K562 (cell line): Measurements from ENCODE around the gene KCNK1. TPM values are rescaled to one million over a fixed set of nuclear protein-coding genes. Genes with fewer than 3 reads are reported as not detected.

Experiments
- ATAC-seq: fragments of 200-7000 bp; cut with Tn5 transposase; 3 replicates; pipeline ENCODE4 v1.9.1; 2020; ENCODE audit warnings: moderate library complexity
- BruUV-seq: library from RNA; stranded (reverse); fragments of 400-500 nt; replicated peaks from 2 replicates; lab custom pipeline; 2021; lab: Mats Ljungman, UMichigan
- CTCF ChIA-PET: fragments of 300-600 bp; formaldehyde crosslinking; extraction: SDS; loops from one replicate; lab custom pipeline; 2021; ENCODE audit warnings: low intra/inter-chr PET ratio; lab: Yijun Ruan, JAX
- POLR2A ChIA-PET: fragments of 300-600, 350-650 bp; sonication (Branson Sonifier 250); formaldehyde crosslinking; extraction: SDS; loops from one replicate; lab custom pipeline; 2021; ENCODE audit warnings: antibody characterized with exemption, inconsistent platforms; lab: Yijun Ruan, JAX
- DNase-seq, 4 experiments: peaks; one replicate each; pipeline versions ENCODE4 v3.0.0 to v3.0.0-alpha.2; 2011 to 2018; ENCODE audit warnings: low spot score in 3 of 4, mixed read lengths in 3 of 4; ENCODE audit errors: extremely low read depth in 1 of 4
- FAIRE-seq: peaks from 2 replicates; lab custom pipeline; 2011; peaks lifted over from hg19 to GRCh38; lab: Jason Lieb, UNC
- H2AFZ ChIP-seq: 2 replicates; pipeline ENCODE4 v1.6.0; 2011; ENCODE audit warnings: low read depth, low read length, control low read depth, inconsistent platforms
- H3K27ac ChIP-seq: fragments of 200-600 bp; 3 replicates; pipeline ENCODE4 v1.8.0; 2011; ENCODE audit warnings: low read depth, mild to moderate bottlenecking, control low read depth, inconsistent platforms, low read length, moderate library complexity, mixed read lengths; ENCODE audit errors: extremely low read depth
- H3K27me3 ChIP-seq, 2 experiments: fragments of 300-600 bp in 1 of 2; 2 replicates in 1 of 2; 3 replicates in 1 of 2; pipeline versions ENCODE4 v1.6.0 to v1.8.0; 2011; ENCODE audit warnings: inconsistent platforms in 2 of 2, low read length in 2 of 2, mild to moderate bottlenecking in 1 of 2, mixed read lengths in 1 of 2, moderate library complexity in 1 of 2; ENCODE audit not compliant: control insufficient read depth in 2 of 2, insufficient read depth in 2 of 2
- H3K36me3 ChIP-seq: fragments of 300-600 bp; 3 replicates; pipeline ENCODE4 v1.8.0; 2011; ENCODE audit warnings: mild to moderate bottlenecking, low read length, inconsistent platforms; ENCODE audit not compliant: control insufficient read depth, insufficient read depth
- H3K4me1 ChIP-seq, 2 experiments: fragments of 200-600 bp in 1 of 2; replicated peaks in 1 of 2; 2 replicates in 1 of 2; 3 replicates in 1 of 2; pipeline versions ENCODE4 v1.5.1 to v1.8.0; 2011; ENCODE audit warnings: inconsistent platforms in 2 of 2, low read length in 2 of 2, mild to moderate bottlenecking in 1 of 2, mixed read lengths in 1 of 2, moderate library complexity in 1 of 2; ENCODE audit not compliant: control insufficient read depth in 2 of 2, insufficient read depth in 2 of 2
- H3K4me2 ChIP-seq: 2 replicates; pipeline ENCODE4 v1.6.1; 2011; ENCODE audit warnings: low read length, control low read depth, inconsistent platforms, mixed read lengths; ENCODE audit not compliant: insufficient read depth
- H3K4me3 ChIP-seq: fragments of 200-600 bp; sonication (generic), shearing (Covaris generic); 2 replicates; pipeline ENCODE4 v1.5.1; 2016; ENCODE audit warnings: control low read depth, inconsistent platforms
- H3K79me2 ChIP-seq: fragments of 200-600 bp; 3 replicates; pipeline ENCODE4 v1.8.0; 2011; ENCODE audit warnings: low read length, inconsistent platforms; ENCODE audit not compliant: control insufficient read depth, insufficient read depth
- H3K9ac ChIP-seq, 2 experiments: 2 replicates each; pipeline versions ENCODE4 v1.6.0 to v1.6.1; 2011; ENCODE audit warnings: low read depth in 2 of 2, low read length in 2 of 2, control low read depth in 1 of 2, inconsistent platforms in 1 of 2, mild to moderate bottlenecking in 1 of 2, mixed read lengths in 1 of 2; ENCODE audit not compliant: insufficient read depth in 1 of 2
- H3K9me1 ChIP-seq: one replicate; pipeline ENCODE4 v1.6.0; 2011; ENCODE audit warnings: inconsistent platforms, mild to moderate bottlenecking, low read length, moderate library complexity; ENCODE audit not compliant: control insufficient read depth, insufficient read depth
- H3K9me3 ChIP-seq: replicated peaks from 2 replicates; pipeline ENCODE4 v1.5.1; 2011; ENCODE audit warnings: low read depth, low read length, inconsistent platforms; ENCODE audit not compliant: control insufficient read depth, insufficient read depth
- H4K20me1 ChIP-seq: replicated peaks from 2 replicates; pipeline ENCODE4 v1.6.1; 2011; ENCODE audit warnings: low read length, inconsistent platforms, mixed read lengths; ENCODE audit not compliant: control insufficient read depth, insufficient read depth
- CC2D1A ChIP-seq: fragments of 450-650 bp; IDR thresholded peaks from 2 replicates; pipeline ENCODE4 v1.6.1; 2017; ENCODE audit warnings: mild to moderate bottlenecking
- CHAMP1 ChIP-seq: fragments of 450-650 bp; IDR thresholded peaks from 2 replicates; pipeline ENCODE4 v1.6.1; 2016; ENCODE audit warnings: mild to moderate bottlenecking
- CHD4 ChIP-seq: fragments of 200-600 bp; sonication (generic); IDR thresholded peaks from 3 replicates; pipeline ENCODE4 v1.6.1; 2012; ENCODE audit warnings: low read depth, mild to moderate bottlenecking, mixed read lengths, low read length, inconsistent platforms; ENCODE audit not compliant: insufficient read depth, insufficient replicate concordance, poor library complexity, severe bottlenecking
- ELF4 ChIP-seq: fragments of 450-650 bp; formaldehyde crosslinking; IDR thresholded peaks from 2 replicates; pipeline ENCODE4 v1.4.0; 2022; ENCODE audit warnings: missing genetic modification characterization
- FOXM1 ChIP-seq, 2 experiments: fragments of 450-650 bp in 1 of 2; sonication (generic) in 1 of 2; formaldehyde crosslinking in 1 of 2; IDR thresholded peaks; 2 replicates each; pipeline versions ENCODE4 v1.6.1 to v1.9.0; 2017 to 2022; ENCODE audit warnings: low read depth in 2 of 2, mild to moderate bottlenecking in 2 of 2, missing genetic modification reagents in 1 of 2, moderate library complexity in 1 of 2
- GMEB1 ChIP-seq: fragments of 250-450 bp; sonication (Bioruptor Pico); IDR thresholded peaks from 2 replicates; pipeline ENCODE4 v1.4.0; 2020; ENCODE audit warnings: mild to moderate bottlenecking
- HDAC2 ChIP-seq: fragments of 450-650 bp; IDR thresholded peaks from 2 replicates; pipeline ENCODE4 v1.6.1; 2016; ENCODE audit warnings: mild to moderate bottlenecking
- KDM4B ChIP-seq, 2 experiments: fragments of 450-650 bp in 1 of 2; sonication (generic) in 1 of 2; IDR thresholded peaks; 2 replicates each; pipeline ENCODE4 v1.6.1; 2016 to 2017; ENCODE audit warnings: borderline replicate concordance in 2 of 2, antibody characterized with exemption in 1 of 2, low read depth in 1 of 2, mild to moderate bottlenecking in 1 of 2
- SP1 ChIP-seq: sonication (generic); formaldehyde crosslinking; IDR thresholded peaks from 2 replicates; pipeline ENCODE4 v1.8.1; 2022; ENCODE audit warnings: mild to moderate bottlenecking, missing genetic modification reagents
- STAT5A ChIP-seq: IDR thresholded peaks from 2 replicates; pipeline ENCODE4 v1.6.1; 2012; ENCODE audit warnings: low read length, inconsistent platforms, borderline replicate concordance
- ZKSCAN8 ChIP-seq: fragments of 200-800 bp; sonication (Bioruptor generic); IDR thresholded peaks from 2 replicates; pipeline ENCODE4 v1.6.1; 2016; ENCODE audit warnings: missing genetic modification characterization, missing compliant biosample characterization
- ZNF24 ChIP-seq: fragments of 450-650 bp; IDR thresholded peaks from 2 replicates; pipeline ENCODE4 v1.6.1; 2016
- WGBS: fragments of 100-300 bp; shearing (Covaris generic); methylation state at CpG from one replicate; pipeline ENCODE4 v1.1.6; 2016; ENCODE audit warnings: low coverage, mixed read lengths; ENCODE audit not compliant: insufficient coverage; ENCODE audit errors: missing lambda C conversion rate; 5-methylcytosine and 5-hydroxymethylcytosine counted together
- in situ Hi-C: fragments of 300-500 bp; cut with MboI; formaldehyde crosslinking; loops from 4 replicates; pipeline ENCODE4 v1.15.0; 2018; ENCODE audit warnings: inconsistent platforms, mixed read lengths
- intact Hi-C: fragments of 100-400 bp; cut with micrococcal nuclease; formaldehyde crosslinking; loops from 2 replicates; pipeline ENCODE4 v1.14.2; 2022
- polyA plus RNA-seq, 8 experiments: library from polyadenylated mRNA; depleted of rRNA in 4 of 8; stranded (reverse) in 5 of 8; unstranded in 3 of 8; fragments of >200 nt; fragmentation: Nextera tagmentation in 2 of 8; fragmentation: Illumina TruSeq in 1 of 8; extraction: Ambion mirVana in 2 of 8; extraction: Trizol in 1 of 8; gene quantifications; 2 replicates each; pipeline versions ENCODE4 v1.2.1 to v1.2.3, GENCODE V29; 2011 to 2014; ENCODE audit warnings: inconsistent platforms in 1 of 8, missing spikeins in 1 of 8
- total RNA-seq, 7 experiments: library from RNA; depleted of rRNA in 6 of 7; stranded (reverse); fragments of >200 nt in 6 of 7; fragmentation: Illumina TruSeq in 2 of 7; extraction: Trizol in 2 of 7; gene quantifications; 2 replicates each; pipeline versions ENCODE4 v1.2.1 to v1.2.3, GENCODE V29; 2011 to 2021; ENCODE audit warnings: low replicate concordance in 1 of 7

KCNK1 gene
- total and polyA plus RNA-seq, 9 of the 15 experiments (the other 6 are each of a cell fraction or from before 2014, with no cell fraction given), result 3.1 to 22.7 (median 6.0) TPM

- intact Hi-C loops (no loop called here), in situ Hi-C loops (no loop called here)
- no peak overlapping the region for H3K27ac ChIP-seq
- H3K4me2 ChIP-seq, result no peak overlapping the region
- WGBS, result 79% methylated on average over 12 of the region's 12 CpGs
- no peaks in the 10 kb centered on the region for H3K9me3 ChIP-seq
- FAIRE-seq, result no peak
- no peaks in the 10 kb centered on the region for H3K9me1 ChIP-seq
- no peaks in the 10 kb centered on the region for H3K79me2 ChIP-seq
- no peak overlapping the region for H2AFZ ChIP-seq
- H4K20me1 ChIP-seq, result no peaks in the 10 kb centered on the region
- H3K4me3 ChIP-seq, result no peak overlapping the region
- DNase-seq, result no peak
- 0 out of 5 replicates have a peak, but pooled peaks cover 0 to 4% of the 10 kb centered on the region in 2 experiments for H3K4me1 ChIP-seq
- BruUV-seq, result no TSS peak
- no peak for ATAC-seq
- CTCF ChIA-PET, result no interaction called here
- no peak for TF ChIP-seq ELF4 (CRISPR knock-in tag)
- TF ChIP-seq CHD4, result no peak
- TF ChIP-seq ZKSCAN8 (CRISPR knock-in tag), result no peak
- peak; percentile 27; the same call in 1 of the 2 replicates for TF ChIP-seq FOXM1 (IDR thresholded peaks at IDR 0.05; ENCODE audit: low read depth)
- TF ChIP-seq FOXM1 (CRISPR knock-in tag; IDR thresholded peaks at IDR 0.05; ENCODE audit: low read depth), result no peak
- TF ChIP-seq ZNF24, result no peak
- TF ChIP-seq CC2D1A, result peak; percentile 41; the same call in 1 of the 2 replicates
- no peak for TF ChIP-seq KDM4B (IDR thresholded peaks at IDR 0.05; ENCODE audit: borderline replicate concordance in 2 of 2, low read depth in 1 of 2)
- TF ChIP-seq SP1, result no peak
- peak; percentile 70; the same call in 1 of the 2 replicates for TF ChIP-seq CHAMP1
- TF ChIP-seq GMEB1 (CRISPR knock-in tag), result no peak
- no peak for TF ChIP-seq HDAC2
- TF ChIP-seq STAT5A, result no peak
- TF ChIP-seq, all 486 proteins: peak for 3
- Histone ChIP-seq H3K27me3 (no peaks in the 10 kb centered on the region), H3K9ac (no peak overlapping the region), H3K36me3 (no peaks in the 10 kb centered on the region)
- POLR2A ChIA-PET, result interaction anchor here (0.7 kb wide), 1 partner anchor 21 kb away, joined by 3 read pairs; no protein-coding TSS in a partner anchor
Observed at GRCh38 chr1:233679591-233680373, 65.9 kb downstream of the KCNK1 start.
